Measurements from ENCODE around the gene TUBA1A.
"Not testable (repeated sequence)": the region's sequence is repeated elsewhere in the genome, so short reads cannot be mapped to it uniquely, and the experiment has no call there.

Gene TUBA1A

DNA sequence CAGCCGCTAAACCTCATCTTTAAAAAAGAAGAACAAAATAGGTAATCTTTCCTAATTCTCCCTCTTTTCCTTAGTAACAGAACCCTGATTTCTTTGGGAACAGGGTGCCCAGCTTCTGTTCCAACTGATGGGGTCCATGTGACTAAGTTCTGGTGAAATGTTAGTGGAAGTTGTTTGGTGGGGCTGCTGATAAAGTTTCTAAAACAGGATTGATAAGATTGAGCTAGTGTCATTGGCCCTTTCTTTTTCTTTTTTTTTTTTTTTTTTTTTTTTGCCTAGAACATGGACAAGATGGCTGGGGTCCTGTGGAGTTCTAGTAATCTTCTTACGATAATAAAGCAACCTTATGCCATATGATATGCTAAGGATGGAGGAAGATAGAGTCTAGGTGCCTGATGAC is 41.5 kb downstream of the TUBA1A start:
- DNase-seq (ENCODE audit: low read depth, low spot score), result no peak

DNA sequence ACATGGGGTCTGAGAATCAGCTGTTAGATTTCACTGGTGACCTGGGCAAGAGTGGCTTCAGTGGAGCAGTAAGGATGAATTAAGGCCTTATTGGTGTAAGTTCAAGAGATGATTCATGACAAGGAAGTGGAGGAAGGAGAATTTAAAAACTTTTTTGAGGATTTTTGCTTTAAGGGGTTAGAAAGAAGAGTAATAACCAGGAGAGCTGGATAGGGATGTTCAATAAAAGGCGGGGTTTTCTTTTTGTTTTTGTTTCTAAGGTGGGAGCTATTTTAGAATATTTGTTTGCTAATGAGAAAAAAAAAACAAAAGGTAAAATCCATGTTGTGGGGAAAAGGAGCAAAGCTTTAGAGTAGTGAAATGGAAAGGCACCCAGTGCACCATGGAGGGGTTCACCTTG is 42.5 kb downstream of the TUBA1A start:
- no peak for DNase-seq (ENCODE audit: low read depth, low spot score)

DNA sequence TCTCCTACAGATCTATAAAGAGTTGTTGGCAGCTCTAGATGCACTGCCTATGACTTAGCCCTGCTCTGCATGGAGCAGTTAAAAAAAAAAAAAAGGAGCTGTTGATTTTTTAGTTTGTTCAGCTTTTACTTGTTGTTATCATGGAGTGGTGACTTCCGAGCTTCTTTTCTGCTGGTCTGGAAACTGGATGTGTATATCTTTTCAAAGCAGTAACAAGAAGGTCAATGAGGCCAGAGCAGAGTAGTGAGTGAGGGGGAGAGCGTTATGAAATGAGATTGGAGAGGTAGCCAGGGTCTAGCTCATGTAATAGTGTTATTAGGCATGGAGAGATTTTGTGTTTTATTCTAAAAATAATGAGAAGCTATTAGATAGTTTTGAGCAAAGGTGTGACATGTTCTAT is 44.5 kb downstream of the TUBA1A start:
- DNase-seq (ENCODE audit: low read depth, low spot score), result no peak

DNA sequence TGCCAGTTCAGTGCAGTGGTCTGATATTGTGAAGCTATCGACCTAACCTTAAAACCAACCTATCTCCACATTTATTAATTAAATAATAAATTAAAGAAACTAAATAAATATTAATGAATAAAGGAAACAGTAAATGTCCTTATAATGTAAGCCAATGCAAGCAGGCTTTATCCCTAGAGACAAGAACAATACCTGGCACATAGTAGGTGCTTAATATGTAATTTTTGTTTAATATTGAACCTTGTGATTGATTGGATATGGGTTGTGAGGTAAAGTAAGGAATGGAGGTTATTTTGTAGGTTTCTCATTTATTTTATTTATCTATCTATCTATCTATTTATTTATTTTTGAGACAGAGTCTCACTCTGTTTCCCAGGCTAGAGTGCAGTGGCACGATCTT is 49.9 kb downstream of the TUBA1A start:
- DNase-seq (ENCODE audit: low read depth, low spot score), result no peak

DNA sequence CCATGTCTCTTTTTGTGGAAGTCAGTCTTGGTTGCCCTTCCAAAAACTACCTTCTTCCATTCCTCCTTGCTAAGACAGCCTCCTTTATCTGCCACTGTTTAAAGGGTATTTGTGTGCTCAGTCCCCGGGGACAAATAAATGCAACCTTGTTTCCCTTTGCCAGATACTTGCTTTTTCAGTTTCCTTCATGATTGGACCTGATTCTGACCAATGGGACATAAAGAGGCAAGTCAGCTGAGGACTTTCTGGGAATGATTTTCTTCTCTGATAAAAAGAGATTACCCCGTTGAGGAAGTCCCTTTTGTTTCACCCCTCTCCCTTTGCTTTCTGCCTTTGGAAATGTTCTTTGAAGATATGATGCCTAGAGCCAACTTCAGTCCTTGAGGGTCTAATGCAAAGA is 50.3 kb downstream of the TUBA1A start:
- no peak for DNase-seq (ENCODE audit: low read depth, low spot score)

DNA sequence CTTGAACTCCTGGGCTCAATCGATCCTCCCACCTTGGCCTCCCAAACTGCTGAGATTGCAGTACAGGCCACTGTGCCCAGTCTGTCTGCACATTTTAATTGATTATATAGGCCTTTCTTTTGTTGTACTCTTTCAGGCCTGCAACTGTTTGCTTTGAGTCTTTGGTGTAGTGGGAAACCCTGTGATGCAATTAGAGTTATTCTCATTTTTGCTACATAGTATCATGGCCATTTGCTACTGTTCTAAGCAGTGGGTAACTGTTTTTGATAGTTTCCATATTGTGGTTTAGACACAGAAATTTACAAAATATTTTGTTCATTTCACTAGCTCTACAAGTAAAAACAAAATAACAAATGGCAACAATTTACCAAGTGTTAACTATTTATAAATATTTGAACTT is 51.4 kb downstream of the TUBA1A start:
- no peak for DNase-seq (ENCODE audit: low read depth, low spot score)

DNA sequence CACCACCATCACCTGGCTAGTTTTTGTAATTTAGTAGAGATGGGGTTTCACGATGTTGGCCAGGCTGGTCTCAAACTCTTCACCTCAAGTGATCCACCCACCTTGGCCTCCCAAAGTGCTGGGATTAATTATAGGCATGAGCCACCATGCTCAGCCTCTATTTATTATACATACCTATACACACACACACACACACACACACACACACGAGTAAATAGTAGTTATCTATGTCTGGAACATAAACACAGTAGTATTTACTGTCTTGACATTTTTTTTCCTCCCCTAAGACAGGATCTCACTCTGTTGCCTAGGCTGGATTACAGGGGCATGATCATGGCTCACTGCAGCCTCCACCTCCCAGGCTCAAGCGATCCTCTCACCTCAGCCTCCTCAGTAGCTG is 51.9 kb downstream of the TUBA1A start:
- not testable (repeated sequence) for DNase-seq (ENCODE audit: low read depth, low spot score)

Measured in activated CD4-positive, CD25-positive, alpha-beta regulatory T cell treated with anti-CD3 and anti-CD28 coated beads, Interleukin-2, amount 50 U/mL, for 16 hours (primary cell).